Left hindlimb (tissue), 1 donor: ENCODE measurements around the gene MYO19.
"Not testable (repeated sequence)": the region's sequence is repeated elsewhere in the genome, so short reads cannot be mapped to it uniquely, and the experiment has no call there.

Experiments used
- DNase-seq: peaks from one replicate; pipeline ENCODE4 v3.0.0-alpha.2; 2018

MYO19 gene

GRCh38 chr17:36498560-36499300 lies 35.9 kb downstream of the MYO19 start:
- no peak for DNase-seq

GRCh38 chr17:36498155-36498554 lies 36.5 kb downstream of the MYO19 start:
- DNase-seq: no peak

- no peak for DNase-seq
Measured at GRCh38 chr17:36496018-36496789, 38.5 kb downstream of the MYO19 start.

- no peak for DNase-seq
Measured at GRCh38 chr17:36495076-36495578, 39.5 kb downstream of the MYO19 start.

- DNase-seq: no peak
Measured at GRCh38 chr17:36494674-36495073, 40.0 kb downstream of the MYO19 start.

DNA sequence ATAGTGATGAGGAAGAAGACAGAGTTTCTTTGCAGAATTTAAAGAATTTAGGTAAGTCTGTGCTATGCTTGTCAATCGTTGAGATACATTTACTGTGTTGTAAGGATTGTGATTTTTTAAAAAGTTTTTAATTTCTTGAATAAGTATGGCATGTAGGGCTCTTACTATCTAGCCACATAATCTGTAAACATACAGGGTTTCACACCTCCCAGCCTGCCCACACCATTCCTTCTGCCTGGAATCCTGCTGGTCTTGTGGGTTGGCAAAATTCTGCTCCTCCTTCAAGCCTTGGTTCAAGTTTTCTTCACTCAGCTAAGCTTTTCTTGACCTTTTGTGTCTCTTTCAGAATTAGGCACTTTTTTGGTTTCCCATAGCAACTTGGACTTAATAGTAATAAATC lies 40.7 kb downstream of the MYO19 start:
- DNase-seq: no peak

- DNase-seq: peak; percentile 94
Measured at GRCh38 chr17:36486204-36487194, 48.2 kb downstream of the MYO19 start, which contains the start of gene ZNHIT3. ZNHIT3 (plus strand) TSS chr17:36486681; CDS start chr17:36486700, 19 bp downstream.

DNA sequence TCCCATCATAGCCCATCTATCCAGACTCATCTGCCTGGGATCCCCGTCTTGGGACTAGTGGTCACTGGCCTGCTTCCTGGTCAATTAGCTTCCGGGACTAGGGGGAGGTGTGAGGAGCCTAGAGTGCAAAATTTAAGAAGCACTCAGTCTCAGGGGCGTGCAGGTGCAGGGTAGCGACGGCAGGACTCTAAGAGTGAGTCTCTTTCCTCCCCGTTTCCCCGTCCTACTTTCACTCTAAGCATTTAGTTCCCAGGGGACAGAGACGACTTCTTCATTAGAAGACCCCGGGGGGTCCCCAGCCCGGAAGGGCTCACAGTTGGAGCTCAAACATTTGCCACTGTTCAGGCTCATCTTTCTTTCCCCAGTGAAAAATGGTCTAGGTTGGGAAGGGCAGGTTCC lies 48.9 kb downstream of the MYO19 start:
- no peak for DNase-seq

- DNase-seq: no peak
Measured at GRCh38 chr17:36485027-36485426, 49.6 kb downstream of the MYO19 start.

DNA sequence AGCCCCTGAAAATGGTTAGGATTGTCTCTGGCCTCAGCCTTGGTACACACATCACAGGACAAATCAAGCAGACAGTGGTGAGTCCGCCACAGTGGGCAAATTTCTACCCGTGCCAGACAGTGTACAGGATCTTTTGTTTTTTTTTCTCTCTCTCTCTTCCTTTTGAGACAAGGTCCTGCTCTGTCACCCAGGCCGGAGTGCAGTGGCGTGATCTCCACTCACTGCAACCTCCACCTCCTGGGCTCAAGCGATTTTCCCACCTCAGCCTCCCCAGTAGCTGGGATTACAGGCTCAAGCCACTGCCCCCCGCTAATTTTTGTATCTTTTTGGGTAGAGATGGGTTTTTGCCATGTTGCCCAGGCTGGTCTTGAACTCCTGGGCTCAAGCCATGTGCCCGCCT lies 50.6 kb downstream of the MYO19 start:
- not testable (repeated sequence) for DNase-seq

DNA sequence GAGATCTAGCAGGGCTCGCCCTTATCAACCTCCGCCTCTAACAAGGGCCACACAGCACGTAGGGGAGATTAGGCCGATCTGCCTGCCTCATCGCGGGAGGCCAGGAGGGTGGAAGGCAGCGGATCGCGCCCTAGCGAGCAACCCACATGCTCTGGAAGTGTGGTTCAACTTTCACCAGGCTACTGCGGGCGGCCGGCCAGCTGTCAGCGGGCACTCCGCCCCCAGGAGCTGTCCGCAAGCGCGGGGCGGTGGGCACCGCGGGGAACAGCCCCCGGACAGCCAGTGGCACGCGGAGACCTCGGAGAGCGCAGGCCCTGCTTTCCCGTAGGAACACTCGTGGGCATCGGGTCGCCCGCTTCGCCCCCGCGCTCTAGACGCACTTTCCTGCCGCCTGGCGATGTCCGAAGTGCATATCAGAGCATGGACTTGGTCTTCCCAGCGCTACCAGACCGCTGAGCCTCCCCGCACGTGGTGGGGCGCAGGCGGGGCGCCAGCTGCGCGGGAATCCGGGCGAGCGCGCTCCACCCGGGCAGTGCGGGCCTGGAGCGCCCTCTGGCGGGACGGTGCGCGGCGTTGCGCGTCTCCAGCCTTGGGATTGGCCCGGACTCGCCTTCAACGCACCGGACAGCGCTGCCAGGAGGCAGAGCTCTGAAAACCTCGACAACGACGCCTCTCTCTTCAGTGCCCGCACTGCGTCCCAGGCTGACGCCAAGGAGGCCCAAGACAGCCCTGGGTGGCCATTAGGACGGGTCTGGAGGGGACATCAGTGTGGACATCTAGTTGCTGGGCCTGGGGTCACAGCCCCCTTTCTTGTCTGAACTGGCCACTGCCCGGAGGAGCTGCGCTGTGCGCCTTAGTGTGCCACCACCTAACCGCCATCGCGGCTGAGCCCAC lies 51.8 kb downstream of the MYO19 start:
- peak; percentile 82 for DNase-seq

DNA sequence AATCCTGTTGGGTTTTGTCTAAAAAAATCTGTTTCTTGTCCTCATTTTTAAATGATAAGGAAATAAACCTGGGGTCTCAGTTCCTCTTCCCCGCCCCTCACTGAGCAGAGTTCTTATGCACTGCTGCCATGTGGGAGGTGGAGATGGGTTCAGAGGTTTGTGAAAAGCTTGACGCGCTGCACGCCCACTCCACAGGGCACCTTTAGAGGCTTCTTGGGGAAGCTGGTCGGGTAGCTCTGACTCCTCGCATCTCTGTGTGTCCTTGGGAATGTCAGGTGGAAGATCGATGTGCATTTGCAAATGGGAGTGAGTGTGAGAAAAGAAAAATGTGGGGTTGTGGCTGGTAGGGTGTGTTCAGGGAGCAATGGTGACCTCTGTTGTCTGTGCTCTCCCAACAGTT lies 52.8 kb downstream of the MYO19 start:
- DNase-seq: no peak

- no peak for DNase-seq
Measured at GRCh38 chr17:36475346-36475970, 59.2 kb downstream of the MYO19 start.

DNA sequence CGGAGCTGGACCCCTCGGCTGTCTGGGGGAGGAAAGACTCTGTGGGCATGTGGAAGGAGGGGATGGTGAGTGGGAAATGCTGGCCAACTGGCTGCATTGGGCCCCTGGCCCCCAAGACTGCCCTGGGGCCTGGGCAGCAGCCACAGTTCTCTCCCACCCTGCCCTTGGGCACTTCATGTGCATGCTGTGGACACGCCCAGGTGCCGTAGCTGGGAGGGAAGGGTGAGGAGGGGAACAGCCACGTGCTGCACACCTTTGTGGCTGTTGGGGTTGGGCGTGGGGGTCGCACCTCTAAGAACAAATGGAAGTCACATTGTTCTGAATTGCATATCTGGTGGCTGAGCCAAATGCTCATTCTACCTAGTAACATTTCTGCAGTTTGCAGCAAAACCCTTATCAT lies 60.1 kb downstream of the MYO19 start:
- DNase-seq: no peak

- DNase-seq: no peak
Measured at GRCh38 chr17:36470499-36470898, 64.2 kb downstream of the MYO19 start.

GRCh38 chr17:36469733-36470132 lies 64.9 kb downstream of the MYO19 start:
- DNase-seq: no peak

- DNase-seq: no peak
Measured at GRCh38 chr17:36468903-36469635, 65.6 kb downstream of the MYO19 start.

GRCh38 chr17:36464765-36465088 lies 69.9 kb downstream of the MYO19 start:
- no peak for DNase-seq

DNA sequence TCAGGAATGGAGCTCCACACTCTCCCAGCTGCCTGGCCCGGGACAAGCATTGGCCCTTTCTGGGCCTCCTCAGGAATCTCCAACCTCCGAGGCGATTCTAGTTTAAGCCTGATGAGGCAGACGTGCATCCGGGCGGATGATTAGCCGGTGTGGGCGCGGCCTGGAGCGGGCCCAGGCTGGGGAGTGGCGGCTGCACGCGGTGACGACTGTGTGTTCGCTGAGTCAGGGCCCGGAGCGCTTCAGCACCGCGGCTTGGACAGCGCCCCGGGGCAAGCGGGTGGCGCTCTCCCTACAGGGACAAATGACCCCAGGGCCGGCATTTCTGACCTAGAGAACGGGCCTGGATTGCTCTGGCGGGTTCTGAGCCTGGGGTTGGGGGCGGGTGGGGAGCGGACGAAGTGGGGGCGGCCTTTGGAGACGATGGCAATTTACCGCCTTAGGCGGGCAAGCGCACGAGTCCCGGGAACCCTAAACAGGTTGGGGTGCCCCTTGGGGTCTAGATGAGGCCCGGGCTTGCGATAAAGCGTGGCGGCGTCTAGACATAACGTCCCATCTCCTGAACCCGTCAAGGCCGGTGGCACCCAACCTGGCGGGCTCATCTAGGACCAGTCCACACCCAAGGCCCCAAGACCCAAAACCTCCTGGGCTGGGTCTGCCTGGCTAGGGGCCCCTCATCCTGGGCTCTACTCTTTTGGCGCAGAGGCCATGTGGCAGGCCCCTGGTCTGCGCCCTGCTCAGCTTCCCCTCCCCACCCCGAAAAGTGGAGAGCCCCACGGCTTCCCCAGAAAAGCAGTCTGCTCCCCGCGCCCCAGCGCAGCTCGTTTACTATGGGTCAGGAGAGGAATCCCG lies 70.5 kb downstream of the MYO19 start:
- DNase-seq: peak; percentile 81
